HG03103 (cell line): ENCODE results near the gene SF3B3.
"Not testable (repeated sequence)": the region's sequence is repeated elsewhere in the genome, so short reads cannot be mapped to it uniquely, and the experiment has no call there.

Experiments used
- ATAC-seq: cut with Tn5 transposase; IDR thresholded peaks from one replicate; pipeline ENCODE4 v1.9.1; 2021; ENCODE audit warnings: low read depth; ENCODE audit not compliant: unreplicated experiment

SF3B3 gene

GRCh38 chr16:70611785-70612303 lies 88.2 kb downstream of the SF3B3 start:
- ATAC-seq, result no peak

- no peak for ATAC-seq
These were observed 89.3 kb downstream of the SF3B3 start for GRCh38 chr16:70612931-70613330.

GRCh38 chr16:70614208-70614951 lies 90.8 kb downstream of the SF3B3 start:
- ATAC-seq, result no peak

GRCh38 chr16:70615945-70616344 lies 92.3 kb downstream of the SF3B3 start:
- no peak for ATAC-seq

- not testable (repeated sequence) for ATAC-seq
These were observed 98.2 kb downstream of the SF3B3 start for GRCh38 chr16:70621864-70622263.
